ENCODE results near the gene FZD8. TPM values are rescaled to one million over a fixed set of nuclear protein-coding genes. Genes with fewer than 3 reads are reported as not detected.
"Not testable (repeated sequence)": the region's sequence is repeated elsewhere in the genome, so short reads cannot be mapped to it uniquely, and the experiment has no call there.

The FZD8 gene
- 0.41 and 0.56 TPM in 2 replicates for total RNA-seq

- H3K4me1 Mint-ChIP-seq (ENCODE audit: low read depth), result peaks cover 14% of the 10 kb centered on the region
- H3K27me3 Mint-ChIP-seq (ENCODE audit: insufficient read depth), result peaks cover 67% of the 10 kb centered on the region
- no peaks in the 10 kb centered on the region for H3K9me3 Mint-ChIP-seq
- H3K4me3 Mint-ChIP-seq, result peak within 1 kb of the TSS; percentile 83
- H3K27ac Mint-ChIP-seq, result no peak within 1 kb of the TSS
- peaks cover 1% of the 10 kb centered on the region for H3K36me3 Mint-ChIP-seq (ENCODE audit: low read depth)
- DNase-seq (ENCODE audit: low spot score), result peak; percentile 54
- intact Hi-C loops (cut with micrococcal nuclease), result loop anchor here (1.0 to 10.0 kb wide), 4 partner anchors 307 to 648 kb away; partner anchors contain the start of genes CCNY and CREM
These were observed at the start of gene FZD8 for GRCh38 chr10:35642035-35642792. Gene FZD8 (minus strand): TSS chr10:35642296. CDS start chr10:35641429, 867 bp downstream.

- intact Hi-C loops (cut with micrococcal nuclease), result no loop called here
- H3K4me3 Mint-ChIP-seq, result no peak overlapping the region
- H3K4me1 Mint-ChIP-seq (ENCODE audit: low read depth), result no peaks in the 10 kb centered on the region
- H3K27ac Mint-ChIP-seq, result no peak overlapping the region
- no peaks in the 10 kb centered on the region for H3K9me3 Mint-ChIP-seq
- H3K27me3 Mint-ChIP-seq (ENCODE audit: insufficient read depth), result no peaks in the 10 kb centered on the region
- H3K36me3 Mint-ChIP-seq (ENCODE audit: low read depth), result no peaks in the 10 kb centered on the region
- no peak for DNase-seq (ENCODE audit: low spot score)
These were observed 49.6 kb upstream of the FZD8 start for GRCh38 chr10:35691522-35692236.

- H3K27ac Mint-ChIP-seq, result no peak overlapping the region
These were observed 48.4 kb upstream of the FZD8 start for GRCh38 chr10:35690534-35690933.

GRCh38 chr10:35685858-35686257 is 43.8 kb upstream of the FZD8 start:
- H3K27ac Mint-ChIP-seq; DNase-seq (ENCODE audit: low spot score); H3K27me3 Mint-ChIP-seq (ENCODE audit: insufficient read depth); intact Hi-C loops (cut with micrococcal nuclease); H3K4me3 Mint-ChIP-seq; H3K4me1 Mint-ChIP-seq (ENCODE audit: low read depth); H3K36me3 Mint-ChIP-seq (ENCODE audit: low read depth): not testable (repeated sequence)
- H3K9me3 Mint-ChIP-seq, result peaks cover 11% of the 10 kb centered on the region

More at GRCh38 chr10:35690534-35690933, 48.4 kb upstream of the FZD8 start:
- DNase-seq (ENCODE audit: low spot score), result no peak
- Mint-ChIP-seq H3K4me3 (no peak overlapping the region), H3K4me1 (ENCODE audit: low read depth) (no peaks in the 10 kb centered on the region), H3K27me3 (ENCODE audit: insufficient read depth) (no peaks in the 10 kb centered on the region), H3K36me3 (ENCODE audit: low read depth) (no peaks in the 10 kb centered on the region), H3K9me3 (no peaks in the 10 kb centered on the region)
- intact Hi-C loops (cut with micrococcal nuclease), result no loop called here

- Mint-ChIP-seq H3K4me1 (ENCODE audit: low read depth) (no peaks in the 10 kb centered on the region), H3K27me3 (ENCODE audit: insufficient read depth) (no peaks in the 10 kb centered on the region), H3K36me3 (ENCODE audit: low read depth) (no peaks in the 10 kb centered on the region), H3K27ac (no peak overlapping the region), H3K4me3 (no peak overlapping the region), H3K9me3 (peaks cover 11% of the 10 kb centered on the region)
- no peak for DNase-seq (ENCODE audit: low spot score)
- intact Hi-C loops (cut with micrococcal nuclease), result no loop called here
These were observed 43.3 kb upstream of the FZD8 start for GRCh38 chr10:35685402-35685801.

- H3K27ac Mint-ChIP-seq, result no peak overlapping the region
- no peak overlapping the region for H3K4me3 Mint-ChIP-seq
- H3K4me1 Mint-ChIP-seq (ENCODE audit: low read depth), result no peaks in the 10 kb centered on the region
- H3K36me3 Mint-ChIP-seq (ENCODE audit: low read depth), result no peaks in the 10 kb centered on the region
- DNase-seq (ENCODE audit: low spot score), result no peak
- intact Hi-C loops (cut with micrococcal nuclease), result no loop called here
- H3K27me3 Mint-ChIP-seq (ENCODE audit: insufficient read depth), result no peaks in the 10 kb centered on the region
- H3K9me3 Mint-ChIP-seq, result peaks cover 11% of the 10 kb centered on the region
These were observed 42.5 kb upstream of the FZD8 start for GRCh38 chr10:35684586-35684985.

GRCh38 chr10:35675846-35676245 is 33.8 kb upstream of the FZD8 start:
- intact Hi-C loops (cut with micrococcal nuclease), result no loop called here
- H3K27ac Mint-ChIP-seq, result no peak overlapping the region
- H3K27me3 Mint-ChIP-seq (ENCODE audit: insufficient read depth), result no peaks in the 10 kb centered on the region
- no peaks in the 10 kb centered on the region for H3K36me3 Mint-ChIP-seq (ENCODE audit: low read depth)
- H3K9me3 Mint-ChIP-seq, result no peaks in the 10 kb centered on the region
- no peaks in the 10 kb centered on the region for H3K4me1 Mint-ChIP-seq (ENCODE audit: low read depth)
- no peak overlapping the region for H3K4me3 Mint-ChIP-seq
- DNase-seq (ENCODE audit: low spot score), result no peak

- Mint-ChIP-seq H3K36me3 (ENCODE audit: low read depth) (no peaks in the 10 kb centered on the region), H3K4me3 (no peak overlapping the region), H3K27me3 (ENCODE audit: insufficient read depth) (peaks cover 1% of the 10 kb centered on the region), H3K27ac (no peak overlapping the region), H3K4me1 (ENCODE audit: low read depth) (no peaks in the 10 kb centered on the region), H3K9me3 (no peaks in the 10 kb centered on the region)
- intact Hi-C loops (cut with micrococcal nuclease), result no loop called here
- DNase-seq (ENCODE audit: low spot score), result no peak
These were observed 32.7 kb upstream of the FZD8 start for GRCh38 chr10:35674843-35675242.

- Mint-ChIP-seq H3K9me3 (peaks cover 15% of the 10 kb centered on the region), H3K27ac (no peak overlapping the region), H3K27me3 (ENCODE audit: insufficient read depth) (peaks cover 1% of the 10 kb centered on the region), H3K4me3 (no peak overlapping the region), H3K4me1 (ENCODE audit: low read depth) (no peaks in the 10 kb centered on the region), H3K36me3 (ENCODE audit: low read depth) (no peaks in the 10 kb centered on the region)
- DNase-seq (ENCODE audit: low spot score), result no peak
- intact Hi-C loops (cut with micrococcal nuclease), result no loop called here
These were observed 27.0 kb upstream of the FZD8 start for GRCh38 chr10:35668865-35669650.

GRCh38 chr10:35667971-35668370 is 25.9 kb upstream of the FZD8 start:
- H3K27ac Mint-ChIP-seq, result no peak overlapping the region
- intact Hi-C loops (cut with micrococcal nuclease), result no loop called here

GRCh38 chr10:35667270-35667889 is 25.3 kb upstream of the FZD8 start:
- intact Hi-C loops (cut with micrococcal nuclease), result no loop called here
- peaks cover 15% of the 10 kb centered on the region for H3K9me3 Mint-ChIP-seq
- peaks cover 1% of the 10 kb centered on the region for H3K27me3 Mint-ChIP-seq (ENCODE audit: insufficient read depth)
- no peak overlapping the region for H3K4me3 Mint-ChIP-seq
- H3K27ac Mint-ChIP-seq, result no peak overlapping the region
- H3K36me3 Mint-ChIP-seq (ENCODE audit: low read depth), result no peaks in the 10 kb centered on the region
- no peaks in the 10 kb centered on the region for H3K4me1 Mint-ChIP-seq (ENCODE audit: low read depth)
- DNase-seq (ENCODE audit: low spot score), result no peak

More at GRCh38 chr10:35667971-35668370, 25.9 kb upstream of the FZD8 start:
- Mint-ChIP-seq H3K4me1 (ENCODE audit: low read depth) (no peaks in the 10 kb centered on the region), H3K36me3 (ENCODE audit: low read depth) (no peaks in the 10 kb centered on the region), H3K9me3 (peaks cover 15% of the 10 kb centered on the region), H3K27me3 (ENCODE audit: insufficient read depth) (peaks cover 1% of the 10 kb centered on the region), H3K4me3 (no peak overlapping the region)
- no peak for DNase-seq (ENCODE audit: low spot score)

- DNase-seq (ENCODE audit: low spot score), result no peak
- Mint-ChIP-seq H3K4me1 (ENCODE audit: low read depth) (no peaks in the 10 kb centered on the region), H3K36me3 (ENCODE audit: low read depth) (no peaks in the 10 kb centered on the region), H3K9me3 (peaks cover 6% of the 10 kb centered on the region), H3K4me3 (no peak overlapping the region), H3K27ac (no peak overlapping the region), H3K27me3 (ENCODE audit: insufficient read depth) (peaks cover 2% of the 10 kb centered on the region)
- intact Hi-C loops (cut with micrococcal nuclease), result no loop called here
These were observed 19.1 kb upstream of the FZD8 start for GRCh38 chr10:35661236-35661635.
